Fibroblast of lung (primary cell): ENCODE data around the gene BLOC1S4. TPM values are rescaled to one million over a fixed set of nuclear protein-coding genes. Genes with fewer than 3 reads are reported as not detected.

Source experiments
- DNase-seq, 2 donors: peaks; one replicate each; pipeline versions ENCODE4 v3.0.0 to v3.0.0-alpha.2; 2010; ENCODE audit warnings: low read depth in 2 of 2
- H2AFZ ChIP-seq: 2 replicates; pipeline ENCODE4 v1.5.1; 2012; ENCODE audit warnings: low read length, control low read depth, inconsistent platforms
- H3K27ac ChIP-seq: 2 replicates; pipeline ENCODE4 v1.5.1; 2011; ENCODE audit warnings: low read length, control low read depth; ENCODE audit not compliant: insufficient read depth
- H3K27me3 ChIP-seq: 2 replicates; pipeline ENCODE4 v1.5.1; 2011; ENCODE audit warnings: mild to moderate bottlenecking, low read length; ENCODE audit not compliant: control insufficient read depth, insufficient read depth
- H3K36me3 ChIP-seq: 2 replicates; pipeline ENCODE4 v1.5.1; 2011; ENCODE audit warnings: low read length; ENCODE audit not compliant: control insufficient read depth, insufficient read depth
- H3K4me1 ChIP-seq: 2 replicates; pipeline ENCODE4 v1.5.1; 2011; ENCODE audit warnings: low read length; ENCODE audit not compliant: control insufficient read depth, insufficient read depth; ENCODE audit errors: extremely low read depth
- H3K4me2 ChIP-seq: 2 replicates; pipeline ENCODE4 v1.5.1; 2011; ENCODE audit warnings: low read length, control low read depth; ENCODE audit not compliant: insufficient read depth; ENCODE audit errors: extremely low read depth
- H3K4me3 ChIP-seq, 4 experiments: fragments of 200-600 bp in 1 of 4; sonication (generic) in 1 of 4; replicated peaks in 1 of 4; 2 replicates each; pipeline ENCODE4 v1.5.1; 2011 to 2016; ENCODE audit warnings: low read length in 4 of 4, low read depth in 3 of 4, mild to moderate bottlenecking in 3 of 4, control low read depth in 2 of 4, inconsistent platforms in 1 of 4, mixed read lengths in 1 of 4; ENCODE audit not compliant: insufficient read depth in 1 of 4; ENCODE audit errors: control extremely low read depth in 1 of 4
- H3K79me2 ChIP-seq: 2 replicates; pipeline ENCODE4 v1.5.1; 2012; ENCODE audit warnings: mild to moderate bottlenecking, low read length, inconsistent platforms; ENCODE audit not compliant: control insufficient read depth, insufficient read depth
- H3K9ac ChIP-seq: 2 replicates; pipeline ENCODE4 v1.5.1; 2011; ENCODE audit warnings: mild to moderate bottlenecking, low read length, control low read depth; ENCODE audit not compliant: insufficient read depth
- H3K9me3 ChIP-seq: 2 replicates; pipeline ENCODE4 v1.5.1; 2012; ENCODE audit warnings: low read depth, low read length; ENCODE audit not compliant: control insufficient read depth, insufficient read depth
- H4K20me1 ChIP-seq: 2 replicates; pipeline ENCODE4 v1.5.1; 2011; ENCODE audit warnings: low read length; ENCODE audit not compliant: control insufficient read depth, insufficient read depth; ENCODE audit errors: extremely low read depth
- EZH2 ChIP-seq: IDR thresholded peaks from 2 replicates; pipeline ENCODE4 v1.5.1; 2012; ENCODE audit warnings: low read length, control low read depth, mild to moderate bottlenecking; ENCODE audit errors: missing control alignments
- polyA plus RNA-seq, 2 donors: library from polyadenylated mRNA; depleted of rRNA in 1 of 2; stranded (reverse) in 1 of 2; unstranded in 1 of 2; fragments of >200 nt; gene quantifications; 2 replicates each; pipeline ENCODE4 v1.2.1, GENCODE V29; 2011 to 2012; ENCODE audit warnings: missing spikeins in 1 of 2
- total RNA-seq: library from RNA; depleted of rRNA; stranded (reverse); fragments of >200 nt; gene quantifications from 2 replicates; pipeline ENCODE4 v1.2.1, GENCODE V29; 2014
- TF ChIP-seq, protein P1 (sequence below), 2 donors: IDR thresholded peaks in 1 of 2; conservative IDR thresholded peaks in 1 of 2; 1 replicate in 1 of 2; 2 replicates in 1 of 2; pipeline ENCODE4 v1.5.1; 2011 to 2012; ENCODE audit warnings: low read length in 2 of 2, control low read depth in 1 of 2, inconsistent platforms in 1 of 2, low read depth in 1 of 2, mild to moderate bottlenecking in 1 of 2

BLOC1S4 gene
- total and polyA plus RNA-seq, 2 donors (not counting 1 experiment from before 2014, with no cell fraction given), result 12.2 to 13.5 TPM

DNA sequence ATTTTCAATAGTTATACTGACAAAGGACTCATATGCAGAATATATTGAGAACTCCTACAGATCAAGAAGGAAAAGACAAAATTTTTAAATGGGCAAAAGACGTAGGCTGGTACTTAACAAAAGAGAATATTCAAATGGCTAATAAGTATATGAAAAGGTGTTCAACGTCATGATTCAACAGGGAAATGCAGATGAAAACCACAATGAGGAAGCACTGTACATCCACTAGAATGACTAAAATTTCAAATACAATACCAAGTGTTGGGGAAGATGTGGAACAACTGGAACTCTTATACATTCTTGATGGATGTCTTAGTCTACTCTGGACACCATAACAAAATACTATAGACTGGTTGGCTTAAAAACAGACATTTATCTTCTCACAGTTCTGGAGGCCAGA, 5.0 kb upstream of the BLOC1S4 start:
- Histone ChIP-seq H3K27ac (no peak overlapping the region), H3K9me3 (no peaks in the 10 kb centered on the region), H3K4me2 (no peak overlapping the region), H2AFZ (no peak overlapping the region), H3K9ac (no peak overlapping the region), H3K36me3 (no peaks in the 10 kb centered on the region), H3K4me3 (no peak overlapping the region), H4K20me1 (no peaks in the 10 kb centered on the region), H3K27me3 (no peaks in the 10 kb centered on the region), H3K79me2 (peaks cover 35% of the 10 kb centered on the region), H3K4me1 (peaks cover 3% of the 10 kb centered on the region)
- no peak for TF ChIP-seq EZH2
- TF ChIP-seq, protein P1, sequence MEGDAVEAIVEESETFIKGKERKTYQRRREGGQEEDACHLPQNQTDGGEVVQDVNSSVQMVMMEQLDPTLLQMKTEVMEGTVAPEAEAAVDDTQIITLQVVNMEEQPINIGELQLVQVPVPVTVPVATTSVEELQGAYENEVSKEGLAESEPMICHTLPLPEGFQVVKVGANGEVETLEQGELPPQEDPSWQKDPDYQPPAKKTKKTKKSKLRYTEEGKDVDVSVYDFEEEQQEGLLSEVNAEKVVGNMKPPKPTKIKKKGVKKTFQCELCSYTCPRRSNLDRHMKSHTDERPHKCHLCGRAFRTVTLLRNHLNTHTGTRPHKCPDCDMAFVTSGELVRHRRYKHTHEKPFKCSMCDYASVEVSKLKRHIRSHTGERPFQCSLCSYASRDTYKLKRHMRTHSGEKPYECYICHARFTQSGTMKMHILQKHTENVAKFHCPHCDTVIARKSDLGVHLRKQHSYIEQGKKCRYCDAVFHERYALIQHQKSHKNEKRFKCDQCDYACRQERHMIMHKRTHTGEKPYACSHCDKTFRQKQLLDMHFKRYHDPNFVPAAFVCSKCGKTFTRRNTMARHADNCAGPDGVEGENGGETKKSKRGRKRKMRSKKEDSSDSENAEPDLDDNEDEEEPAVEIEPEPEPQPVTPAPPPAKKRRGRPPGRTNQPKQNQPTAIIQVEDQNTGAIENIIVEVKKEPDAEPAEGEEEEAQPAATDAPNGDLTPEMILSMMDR (conservative IDR thresholded peaks at IDR 0.05 in 1 of 2, IDR thresholded peaks at IDR 0.05 in 1 of 2; ENCODE audit: low read depth in 1 of 2, low read length in 2 of 2), result no peak
- no peak for DNase-seq

DNA sequence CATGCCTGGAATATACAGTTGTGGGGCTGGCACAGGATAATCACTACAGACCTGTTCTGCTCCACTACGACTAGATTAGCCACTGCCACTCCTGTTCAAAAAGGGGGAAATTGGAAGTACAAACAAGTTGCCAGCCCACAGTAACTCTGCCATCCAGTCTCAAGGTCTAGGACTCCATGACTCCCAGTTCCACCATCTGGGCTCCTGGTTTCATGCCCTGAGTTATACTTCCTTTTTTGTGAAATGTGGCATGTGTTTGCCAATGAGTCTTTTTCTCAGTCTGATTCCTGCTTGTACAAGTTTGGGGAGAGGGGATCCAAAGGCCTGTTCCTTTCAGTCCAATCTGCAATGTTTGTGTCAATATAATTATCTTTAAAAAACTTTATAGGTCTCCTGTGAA, 1.0 kb upstream of the BLOC1S4 start:
- no peak overlapping the region for H3K9ac ChIP-seq
- H4K20me1 ChIP-seq, result no peaks in the 10 kb centered on the region
- no peaks in the 10 kb centered on the region for H3K27me3 ChIP-seq
- H3K4me2 ChIP-seq, result no peak overlapping the region
- H2AFZ ChIP-seq, result no peak overlapping the region
- no peak overlapping the region for H3K27ac ChIP-seq
- no peaks in the 10 kb centered on the region for H3K9me3 ChIP-seq
- H3K4me3 ChIP-seq, result no peak overlapping the region
- H3K79me2 ChIP-seq, result peaks cover 17% of the 10 kb centered on the region
- H3K4me1 ChIP-seq, result no peaks in the 10 kb centered on the region
- no peak for DNase-seq
- TF ChIP-seq EZH2, result no peak
- TF ChIP-seq, protein P1 (conservative IDR thresholded peaks at IDR 0.05 in 1 of 2, IDR thresholded peaks at IDR 0.05 in 1 of 2; ENCODE audit: low read depth in 1 of 2, low read length in 2 of 2), result no peak
- H3K36me3 ChIP-seq, result no peaks in the 10 kb centered on the region

DNA sequence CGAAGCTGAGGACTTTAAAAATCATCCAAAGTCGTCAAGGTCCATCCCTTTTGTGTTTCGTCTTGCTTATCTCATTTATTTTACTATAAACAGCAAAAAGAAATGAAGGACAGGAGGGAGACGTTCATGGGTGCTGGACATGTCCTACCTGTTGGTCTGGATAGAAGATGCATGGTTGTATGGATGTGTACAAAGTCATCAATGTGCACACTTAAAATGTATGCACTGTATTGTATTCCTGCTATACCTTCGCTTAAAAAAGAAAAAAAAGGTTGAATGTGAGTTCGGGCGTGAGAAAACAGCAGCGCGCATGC, 313 bp upstream of the BLOC1S4 start:
- peak overlapping the region; percentile 87 for H3K4me2 ChIP-seq
- TF ChIP-seq, protein P1 (conservative IDR thresholded peaks at IDR 0.05 in 1 of 2, IDR thresholded peaks at IDR 0.05 in 1 of 2; ENCODE audit: low read depth in 1 of 2, low read length in 2 of 2), result no peak
- TF ChIP-seq EZH2, result no peak
- H3K4me3 ChIP-seq, result peak overlapping the region; percentile 46 to 85 (median 73)
- peak overlapping the region; percentile 93 for H2AFZ ChIP-seq
- H3K27ac ChIP-seq, result peak overlapping the region; percentile 81
- no peak overlapping the region for H3K9ac ChIP-seq
- H4K20me1 ChIP-seq, result no peaks in the 10 kb centered on the region
- H3K9me3 ChIP-seq, result no peaks in the 10 kb centered on the region
- peaks cover 17% of the 10 kb centered on the region for H3K79me2 ChIP-seq
- no peak for DNase-seq
- no peaks in the 10 kb centered on the region for H3K27me3 ChIP-seq
- H3K36me3 ChIP-seq, result no peaks in the 10 kb centered on the region
- H3K4me1 ChIP-seq, result no peaks in the 10 kb centered on the region
